ENCODE measurements around the gene LRIG3. TPM values are rescaled to one million over a fixed set of nuclear protein-coding genes. Genes with fewer than 3 reads are reported as not detected.
"Not testable (repeated sequence)": the region's sequence is repeated elsewhere in the genome, so short reads cannot be mapped to it uniquely, and the experiment has no call there.

LRIG3 gene
- total RNA-seq, 4 donors from 2014 or later = 163 to 222 (median 193) TPM

DNA sequence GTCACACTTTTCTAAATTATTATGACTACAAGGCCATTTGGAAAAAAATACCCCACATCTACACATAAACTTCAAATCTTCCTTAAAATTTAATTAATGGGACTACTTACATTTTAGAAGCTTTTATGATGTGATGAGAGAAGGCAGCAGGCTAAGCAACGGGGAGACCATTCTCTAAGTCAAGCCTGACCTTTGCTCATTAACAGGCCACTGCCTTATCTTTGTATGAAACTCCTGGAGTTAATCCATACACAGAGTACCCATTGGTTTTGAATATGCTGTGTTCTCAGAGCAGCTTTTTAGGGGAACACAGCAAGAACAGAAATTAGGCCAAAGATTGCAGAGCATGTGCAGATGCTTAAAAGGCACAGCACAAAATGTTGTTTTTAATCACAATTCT is 35.5 kb upstream of the LRIG3 start:
- TF ChIP-seq CTCF (IDR thresholded peaks at IDR 0.05) (no peak), POLR2A (IDR thresholded peaks at IDR 0.05) (no peak)
- 85% methylated on average over 1 of the region's 1 CpG for WGBS, 2 donors

DNA sequence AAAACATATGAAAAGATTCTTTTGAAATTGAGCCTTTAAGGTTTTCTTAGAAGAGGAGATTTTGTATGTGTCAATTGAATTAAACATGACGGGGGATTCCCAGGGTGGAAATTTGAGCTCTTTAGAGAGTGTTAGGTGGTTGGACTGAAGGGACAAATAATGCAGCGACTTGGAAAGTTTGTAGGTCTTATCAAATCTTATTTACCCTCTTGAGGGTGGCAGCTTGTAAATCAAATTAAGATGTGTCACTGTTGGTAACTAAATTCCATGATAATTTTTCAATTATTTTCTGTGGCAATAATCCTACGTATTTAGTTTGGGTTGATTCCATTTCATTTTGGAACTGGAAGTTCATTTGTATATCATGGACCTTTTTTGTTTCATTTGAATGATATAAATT is 33.7 kb upstream of the LRIG3 start:
- Histone ChIP-seq H3K4me1 (peaks cover 3 to 14% of the 10 kb centered on the region in 2 donors), H3K9me3 (no peaks in the 10 kb centered on the region), H3K27me3 (no peaks in the 10 kb centered on the region), H3K4me3 (replicated peaks in 1 of 3) (no peak overlapping the region), H3K27ac (no peak overlapping the region), H3K36me3 (no peaks in the 10 kb centered on the region)
- TF ChIP-seq POLR2A (IDR thresholded peaks at IDR 0.05) = no peak
- no peak for TF ChIP-seq CTCF (IDR thresholded peaks at IDR 0.05)
- WGBS, 2 donors = 86 to 87% methylated on average over 3 of the region's 3 CpGs
- DNase-seq = no peak
- intact Hi-C loops (cut with DNase I) = no loop called here

More for the DNA sequence above, 35.5 kb upstream of the LRIG3 start:
- Histone ChIP-seq H3K27me3 (no peaks in the 10 kb centered on the region), H3K9me3 (no peaks in the 10 kb centered on the region), H3K36me3 (no peaks in the 10 kb centered on the region), H3K4me1 (peaks cover 0 to under 1% of the 10 kb centered on the region in 2 donors), H3K27ac (no peak overlapping the region), H3K4me3 (replicated peaks in 1 of 3) (no peak overlapping the region)
- intact Hi-C loops (cut with DNase I) = no loop called here
- DNase-seq = no peak

- no peak for TF ChIP-seq POLR2A (IDR thresholded peaks at IDR 0.05)
- TF ChIP-seq CTCF (IDR thresholded peaks at IDR 0.05) = no peak
- WGBS, 2 donors = 46 to 55% methylated on average over 2 of the region's 2 CpGs
Observed at GRCh38 chr12:58950739-58951100, 30.4 kb upstream of the LRIG3 start.

DNA sequence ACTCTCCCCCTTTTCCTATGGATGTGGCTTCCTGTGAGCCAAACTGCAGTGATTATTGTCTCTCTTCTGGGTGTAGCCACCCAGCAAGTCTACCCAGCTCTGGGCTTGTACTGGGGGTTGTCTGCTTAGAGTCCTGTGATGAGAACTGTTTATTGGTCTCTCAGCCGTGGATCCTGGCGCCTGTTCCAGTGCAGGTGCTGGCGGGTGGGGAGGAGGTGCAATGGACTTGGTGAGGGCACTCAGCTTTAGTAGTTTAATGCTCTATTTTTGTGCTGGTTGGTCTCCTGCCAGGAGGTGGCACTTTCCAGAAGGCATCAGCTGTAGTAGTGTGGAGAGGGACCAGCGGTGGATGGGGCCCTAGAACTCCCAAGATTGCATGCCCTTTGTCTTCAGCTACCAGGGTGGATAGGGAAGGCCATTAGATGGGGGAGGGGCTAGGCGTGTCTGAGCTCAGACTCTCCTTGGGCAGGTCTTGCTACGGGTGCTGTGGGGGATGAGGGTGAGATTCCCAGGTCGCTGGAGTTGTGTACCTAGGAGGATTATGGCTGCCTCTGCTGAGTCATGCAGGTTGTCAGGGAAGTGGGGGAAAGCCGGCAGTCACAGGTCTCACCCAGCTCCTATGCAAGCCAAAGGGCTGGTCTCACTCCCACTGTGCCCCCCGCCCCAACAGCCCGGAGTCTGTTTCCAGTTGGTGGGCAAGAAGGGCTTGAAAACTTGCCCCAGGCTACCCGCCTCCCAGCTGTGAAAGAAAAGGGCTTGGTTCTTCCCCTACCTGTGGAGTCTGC is 29.8 kb upstream of the LRIG3 start:
- peak in 1 of 2 donors; percentile 5 for TF ChIP-seq POLR2A (IDR thresholded peaks at IDR 0.05)
- Histone ChIP-seq H3K27ac (peak overlapping the region; percentile 66 to 84 (median 82)), H3K4me1 (peaks cover 3 to 14% of the 10 kb centered on the region in 2 donors)
- H3K9me3 ChIP-seq; H3K36me3 ChIP-seq; intact Hi-C loops (cut with DNase I); H3K4me3 ChIP-seq (replicated peaks in 1 of 3); H3K27me3 ChIP-seq: not testable (repeated sequence)
- 45 to 51% methylated on average over 11 of the region's 11 CpGs for WGBS, 2 donors
- peak; percentile 95 to 96 for DNase-seq

More at GRCh38 chr12:58950739-58951100, 30.4 kb upstream of the LRIG3 start:
- peak in 1 of 2 donors; percentile 20 for DNase-seq
- H3K27ac ChIP-seq = peak overlapping the region; percentile 66 to 84 (median 82)
- H3K4me1 ChIP-seq = peaks cover 3 to 14% of the 10 kb centered on the region in 2 donors
- no peaks in the 10 kb centered on the region for H3K9me3 ChIP-seq
- no peaks in the 10 kb centered on the region for H3K27me3 ChIP-seq
- H3K36me3 ChIP-seq = no peaks in the 10 kb centered on the region
- no peak overlapping the region for H3K4me3 ChIP-seq (replicated peaks in 1 of 3)
- intact Hi-C loops (cut with DNase I) = no loop called here

DNA sequence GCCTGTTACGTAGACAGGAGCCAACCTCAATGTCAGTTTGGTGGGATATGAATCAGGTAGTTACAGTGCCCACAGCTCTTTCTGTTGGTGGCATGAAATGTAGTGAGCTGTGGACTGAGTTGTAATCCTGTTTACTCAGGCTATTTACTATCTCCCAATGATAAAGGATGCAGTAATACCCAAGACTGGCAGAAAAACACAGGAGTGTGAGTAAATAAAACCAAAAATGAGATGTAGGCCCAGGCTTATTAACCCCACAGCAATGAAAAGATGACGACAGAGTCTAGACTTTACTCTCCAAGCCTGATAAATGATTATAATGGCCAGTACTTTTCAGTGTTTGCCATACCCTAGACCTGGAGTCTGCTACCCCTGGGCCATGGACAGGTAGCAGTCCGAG is 22.8 kb upstream of the LRIG3 start:
- TF ChIP-seq POLR2A (IDR thresholded peaks at IDR 0.05) = no peak
- TF ChIP-seq CTCF (IDR thresholded peaks at IDR 0.05) = no peak
- WGBS, 2 donors = 92 to 97% methylated on average over 2 to 3 of the region's 3 CpGs
- no peaks in the 10 kb centered on the region for H3K9me3 ChIP-seq
- H3K36me3 ChIP-seq = no peaks in the 10 kb centered on the region
- DNase-seq = no peak
- H3K4me3 ChIP-seq (replicated peaks in 1 of 3) = no peak overlapping the region
- intact Hi-C loops (cut with DNase I) = no loop called here
- no peak overlapping the region for H3K27ac ChIP-seq
- H3K27me3 ChIP-seq = no peaks in the 10 kb centered on the region
- peaks cover 0 to 6% of the 10 kb centered on the region in 2 donors for H3K4me1 ChIP-seq

Data from thyroid gland (tissue), 4 donors.